ENCODE measurements around the gene INHBA.

Gene INHBA

GRCh38 chr7:41682422-41682821 lies 20.5 kb downstream of the INHBA start:
- no peak for TF ChIP-seq CTCF (IDR thresholded peaks at IDR 0.05; ENCODE audit: low read depth, low read length)

DNA sequence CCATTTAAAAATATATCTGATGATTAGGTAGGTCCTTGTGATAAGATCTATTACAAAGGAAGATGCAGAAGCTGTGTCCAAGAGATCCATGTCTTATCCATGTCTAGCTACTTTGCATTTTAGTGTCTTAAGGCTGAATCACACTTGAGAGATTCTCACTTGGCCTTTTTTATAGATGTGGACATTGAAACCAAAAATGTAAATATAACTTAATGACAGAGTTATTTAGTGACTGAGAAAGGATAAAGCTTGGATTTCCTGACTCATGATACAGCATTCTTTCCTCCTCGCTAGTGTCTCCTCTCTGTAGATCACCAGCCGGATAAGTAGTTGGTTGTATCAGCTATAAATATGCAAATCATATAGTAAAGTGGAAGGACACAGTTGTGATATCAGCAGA lies 23.3 kb downstream of the INHBA start:
- no peak for TF ChIP-seq CTCF (IDR thresholded peaks at IDR 0.05; ENCODE audit: low read depth, low read length)
- no peak for DNase-seq (ENCODE audit: low read depth in 2 of 2)
- no peak overlapping the region for H3K4me3 ChIP-seq (replicated peaks in 1 of 2; ENCODE audit: low read depth in 2 of 2, low read length in 2 of 2)

More at GRCh38 chr7:41682422-41682821, 20.5 kb downstream of the INHBA start:
- no peak overlapping the region for H3K4me3 ChIP-seq (replicated peaks in 1 of 2; ENCODE audit: low read depth in 2 of 2, low read length in 2 of 2)
- no peak for DNase-seq (ENCODE audit: low read depth in 2 of 2)

DNA sequence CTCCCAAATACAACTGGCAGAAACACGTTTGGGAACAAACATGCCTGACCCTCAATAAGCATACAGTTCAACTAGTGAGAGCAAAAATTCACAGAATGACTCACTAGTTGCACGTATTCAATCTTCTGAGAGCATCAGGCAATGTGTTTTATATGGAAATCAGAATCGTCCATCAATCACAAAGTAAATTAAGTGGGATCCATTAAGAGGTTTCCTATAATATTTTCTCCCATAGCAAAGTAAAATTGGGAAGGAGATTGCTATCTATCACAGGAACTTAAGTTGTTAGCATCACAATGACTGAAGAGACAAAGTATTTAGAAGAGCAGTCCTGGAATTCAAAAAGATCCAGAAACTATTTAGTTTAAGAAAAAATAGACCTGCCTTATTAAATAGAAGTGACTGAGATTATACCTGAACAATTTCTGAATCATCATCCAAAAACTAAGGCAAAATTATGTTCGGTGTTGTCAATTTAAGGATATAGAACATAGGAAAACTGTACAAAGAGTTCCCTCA lies 28.3 kb downstream of the INHBA start:
- H3K4me3 ChIP-seq (replicated peaks in 1 of 2; ENCODE audit: low read depth in 2 of 2, low read length in 2 of 2): no peak overlapping the region
- DNase-seq (ENCODE audit: low read depth in 2 of 2): no peak
- no peak for TF ChIP-seq CTCF (IDR thresholded peaks at IDR 0.05; ENCODE audit: low read depth, low read length)

GRCh38 chr7:41661596-41661995 lies 41.3 kb downstream of the INHBA start:
- no peak for TF ChIP-seq CTCF (IDR thresholded peaks at IDR 0.05; ENCODE audit: low read depth, low read length)
- H3K4me3 ChIP-seq (replicated peaks in 1 of 2; ENCODE audit: low read depth in 2 of 2, low read length in 2 of 2): no peak overlapping the region
- DNase-seq (ENCODE audit: low read depth in 2 of 2): no peak

GRCh38 chr7:41659539-41659938 lies 43.4 kb downstream of the INHBA start:
- no peak for TF ChIP-seq CTCF (IDR thresholded peaks at IDR 0.05; ENCODE audit: low read depth, low read length)
- H3K4me3 ChIP-seq (replicated peaks in 1 of 2; ENCODE audit: low read depth in 2 of 2, low read length in 2 of 2): no peak overlapping the region
- DNase-seq (ENCODE audit: low read depth in 2 of 2): no peak

DNA sequence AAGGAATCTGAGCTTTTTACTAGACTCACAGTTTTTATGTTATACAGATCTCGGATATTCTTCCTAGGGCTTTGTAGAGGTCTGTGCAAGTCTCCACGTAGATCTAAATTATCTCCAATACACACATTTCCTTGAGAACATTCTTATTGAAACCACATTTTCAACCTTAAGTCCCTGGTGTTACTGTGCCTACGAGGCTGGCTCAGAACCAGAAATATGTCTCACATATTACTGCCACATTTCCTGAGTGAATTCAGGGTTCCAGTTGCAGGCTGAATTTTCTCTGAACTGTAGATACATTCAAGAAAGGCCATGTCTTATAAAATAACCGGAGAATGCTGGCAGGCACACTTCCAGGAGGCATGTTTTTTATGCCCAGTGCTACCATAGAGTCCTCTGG lies 46.5 kb downstream of the INHBA start:
- TF ChIP-seq CTCF (IDR thresholded peaks at IDR 0.05; ENCODE audit: low read depth, low read length): no peak
- H3K4me3 ChIP-seq (replicated peaks in 1 of 2; ENCODE audit: low read depth in 2 of 2, low read length in 2 of 2): no peak overlapping the region
- DNase-seq (ENCODE audit: low read depth in 2 of 2): peak; percentile 48 to 50

GRCh38 chr7:41655426-41655825 lies 47.5 kb downstream of the INHBA start:
- no peak overlapping the region for H3K4me3 ChIP-seq (replicated peaks in 1 of 2; ENCODE audit: low read depth in 2 of 2, low read length in 2 of 2)
- TF ChIP-seq CTCF (IDR thresholded peaks at IDR 0.05; ENCODE audit: low read depth, low read length): no peak
- DNase-seq (ENCODE audit: low read depth in 2 of 2): no peak

All from cardiac fibroblast (primary cell).